Stimulated activated CD4-positive, alpha-beta T cell treated with anti-CD3 and anti-CD28 coated beads, TNF-alpha, amount 100 ng/mL, for 4 hours (primary cell): ENCODE data around the gene ZNF672.
"Not testable (repeated sequence)": the region's sequence is repeated elsewhere in the genome, so short reads cannot be mapped to it uniquely, and the experiment has no call there.

Experiments
- DNase-seq, 3 experiments: peaks; one replicate each; pipeline ENCODE4 v3.0.0-alpha.2; 2020; ENCODE audit warnings: low read depth in 3 of 3

The ZNF672 gene

GRCh38 chr1:248837781-248838356, at the start of gene ZNF672:
TSS of gene ZNF672 (plus strand) at chr1:248838224. CDS start at chr1:248847275, 9,051 bp downstream.
- DNase-seq = peak; percentile 84 to 90 (median 89)

GRCh38 chr1:248788327-248788726, 49.7 kb upstream of the ZNF672 start:
- no peak for DNase-seq

DNA sequence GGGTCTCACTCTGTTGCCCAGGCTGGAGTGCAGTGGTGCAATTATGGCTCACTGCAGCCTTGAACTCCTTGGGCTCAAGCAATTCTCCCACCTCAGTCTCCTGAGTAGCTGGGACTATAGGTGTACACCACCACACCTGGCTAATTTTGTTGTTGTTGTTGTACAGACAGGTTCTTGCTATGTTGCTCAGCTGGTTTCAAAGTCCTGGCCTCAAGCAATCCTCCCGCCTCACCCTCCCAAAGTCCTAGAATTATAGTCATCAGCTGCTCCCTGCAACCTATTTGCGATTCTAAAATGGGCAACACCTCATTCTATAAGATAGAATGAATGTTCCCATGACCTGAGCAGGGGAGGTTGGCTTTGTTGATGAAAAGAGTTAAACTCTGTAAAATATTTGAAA, 48.7 kb upstream of the ZNF672 start:
- not testable (repeated sequence) for DNase-seq

- no peak for DNase-seq
These were observed 47.6 kb upstream of the ZNF672 start for GRCh38 chr1:248790456-248790855.

DNA sequence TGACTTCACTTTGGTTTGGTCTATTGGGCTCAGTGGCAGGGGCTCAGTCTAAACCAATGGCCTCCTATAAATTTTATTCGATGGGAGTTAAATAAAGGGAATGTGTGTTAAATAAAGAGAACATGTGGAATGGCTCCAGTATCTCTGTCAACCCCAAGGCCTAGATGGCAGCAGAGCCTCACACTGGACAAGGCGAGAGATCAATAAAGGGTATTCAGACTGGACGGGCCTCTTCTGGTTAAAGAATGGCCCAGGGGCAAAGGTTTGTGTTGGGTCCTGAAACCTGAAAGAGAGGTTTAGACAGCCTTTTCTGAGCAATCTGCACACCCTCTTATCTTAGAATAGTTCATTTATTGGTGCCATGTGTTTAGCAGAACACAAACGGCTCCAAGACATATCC, 47.0 kb upstream of the ZNF672 start:
- DNase-seq = no peak

GRCh38 chr1:248792342-248792741, 45.7 kb upstream of the ZNF672 start:
- DNase-seq = no peak

DNA sequence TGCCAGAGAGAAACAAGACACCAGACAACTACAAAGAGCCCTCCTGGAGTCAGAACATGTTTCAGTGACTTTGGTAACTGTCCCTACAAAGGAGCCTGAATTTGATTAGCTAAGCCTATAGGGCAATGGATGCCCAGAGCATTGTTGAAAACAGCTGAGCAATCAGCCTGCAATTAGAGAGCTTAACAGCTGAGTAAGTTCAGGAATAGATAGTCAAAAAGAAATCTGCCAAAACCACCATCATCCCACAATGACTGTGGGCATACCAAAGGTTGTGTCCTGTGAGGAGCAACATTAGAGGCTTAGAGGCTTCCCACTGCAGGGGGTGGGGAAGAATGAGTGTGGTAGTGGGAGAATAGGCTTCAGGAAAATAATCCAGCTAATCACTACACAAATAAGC, 44.4 kb upstream of the ZNF672 start:
- DNase-seq = no peak

GRCh38 chr1:248794663-248795062, 43.4 kb upstream of the ZNF672 start:
- DNase-seq = not testable (repeated sequence)

- DNase-seq = no peak
These were observed 39.2 kb upstream of the ZNF672 start for GRCh38 chr1:248798791-248799190.

DNA sequence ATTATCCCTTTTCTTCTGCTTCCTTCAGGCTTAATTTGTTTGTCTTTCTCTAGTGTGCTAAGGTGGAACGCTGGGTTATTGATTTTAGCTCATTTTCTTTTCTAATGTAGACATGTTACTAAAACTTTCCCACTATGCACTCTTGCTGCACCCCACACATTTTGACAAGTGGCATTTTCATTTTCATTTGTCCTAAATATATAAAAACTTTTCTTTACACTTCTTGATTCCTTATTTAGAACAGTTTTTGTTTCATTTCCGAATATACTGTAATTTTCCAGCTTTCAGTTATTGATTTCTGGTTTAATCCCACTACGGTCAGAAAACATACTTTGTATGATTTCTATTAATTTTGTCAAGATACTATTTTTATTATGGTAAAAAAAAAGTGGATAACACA, 37.6 kb upstream of the ZNF672 start:
- DNase-seq = no peak

- DNase-seq = no peak
These were observed 35.6 kb upstream of the ZNF672 start for GRCh38 chr1:248802454-248802853.

GRCh38 chr1:248803501-248803900, 34.5 kb upstream of the ZNF672 start:
- DNase-seq = not testable (repeated sequence)

DNA sequence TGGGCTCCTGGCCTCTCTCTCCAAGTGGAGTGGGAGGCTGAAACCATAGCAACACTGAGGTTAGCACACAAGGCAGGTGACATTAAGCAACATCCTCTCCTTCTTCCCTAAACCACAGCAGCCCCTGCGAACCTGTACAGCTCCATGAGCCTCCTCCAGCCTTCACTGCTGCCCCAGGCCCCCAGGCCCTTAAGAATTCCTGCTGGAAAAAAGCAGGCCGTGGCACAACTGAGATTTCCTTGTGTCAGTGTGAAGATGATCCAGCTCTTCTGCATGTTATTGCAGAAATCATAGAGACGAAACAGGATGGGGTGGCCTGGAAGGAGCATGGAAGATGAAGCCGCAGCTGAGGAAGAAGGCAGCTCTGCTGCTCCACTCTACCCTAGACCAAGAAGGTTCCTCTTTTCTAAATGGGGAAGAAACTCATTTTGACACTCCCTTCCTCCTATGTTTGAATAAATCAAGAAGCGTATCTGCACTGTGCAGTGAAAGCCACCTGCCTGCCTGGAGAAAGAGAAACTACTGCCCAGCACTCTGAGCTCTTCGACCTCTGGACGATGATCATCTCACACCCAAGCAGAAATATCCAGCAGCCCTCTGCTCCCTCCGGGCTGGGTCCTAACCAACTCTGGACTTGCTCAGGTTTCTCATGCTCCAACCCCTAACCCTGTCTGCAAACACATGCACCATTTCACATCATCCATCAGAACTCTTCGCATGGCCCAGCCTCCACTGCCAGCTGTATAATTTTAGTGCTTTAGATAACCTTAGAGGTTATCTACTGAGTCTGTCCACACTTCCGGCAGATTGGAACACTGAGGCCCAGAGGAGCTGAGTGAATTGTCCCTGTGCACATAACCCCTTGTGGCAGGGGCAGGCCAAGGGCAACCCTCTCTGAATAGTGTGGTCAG, 33.0 kb upstream of the ZNF672 start:
- DNase-seq = no peak

DNA sequence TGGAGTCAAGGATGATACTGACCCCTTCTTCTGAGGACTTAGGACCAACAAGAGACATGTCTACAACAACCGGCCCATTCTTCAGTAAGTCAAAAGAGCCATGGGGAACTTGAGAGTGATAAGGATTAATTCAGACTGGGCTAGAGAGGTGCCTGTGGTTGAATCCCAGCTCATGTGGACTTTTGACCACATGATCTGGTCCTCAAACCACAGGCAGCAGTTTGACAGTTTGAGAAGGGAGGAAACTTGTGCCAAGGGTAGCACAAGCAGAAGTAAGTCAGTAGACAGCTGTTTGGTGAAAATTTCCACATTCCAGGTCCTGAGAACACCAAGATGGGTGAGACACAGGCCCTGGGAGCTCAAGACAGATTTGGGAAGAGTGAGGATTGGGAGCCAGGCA, 32.1 kb upstream of the ZNF672 start:
- DNase-seq = no peak

DNA sequence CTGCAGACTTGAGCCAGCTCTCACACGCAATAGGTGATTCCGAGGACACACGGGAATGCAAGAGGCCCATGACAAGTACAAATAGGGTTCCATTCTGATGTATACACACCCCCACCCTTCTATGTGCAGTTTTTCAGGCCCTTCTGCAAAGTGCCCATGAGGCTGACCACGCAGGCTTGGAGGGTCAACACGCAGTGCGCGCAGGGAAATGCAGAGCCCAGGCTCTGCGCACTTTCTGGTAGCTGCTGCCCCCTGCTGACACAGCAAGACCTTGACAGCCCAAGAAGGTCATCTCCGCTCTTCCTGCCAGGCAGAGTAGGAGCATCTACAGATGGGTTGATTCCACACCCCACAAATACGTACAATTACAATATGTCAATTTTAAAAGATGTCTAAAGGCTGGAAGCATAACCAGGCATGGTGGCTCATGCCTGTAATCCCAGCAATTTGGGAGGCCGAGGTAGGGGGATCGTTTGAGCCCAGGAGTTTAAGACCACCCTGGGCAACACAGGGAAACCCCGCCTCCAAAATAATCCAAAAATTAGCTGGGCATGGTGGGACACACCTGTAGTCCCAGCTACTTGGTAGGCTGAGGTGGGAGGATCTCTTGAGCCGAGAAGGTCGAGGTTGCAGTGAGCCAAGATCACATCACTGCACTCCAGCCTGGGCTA, 30.8 kb upstream of the ZNF672 start:
- peak; percentile 18 to 31 (median 26) for DNase-seq

DNA sequence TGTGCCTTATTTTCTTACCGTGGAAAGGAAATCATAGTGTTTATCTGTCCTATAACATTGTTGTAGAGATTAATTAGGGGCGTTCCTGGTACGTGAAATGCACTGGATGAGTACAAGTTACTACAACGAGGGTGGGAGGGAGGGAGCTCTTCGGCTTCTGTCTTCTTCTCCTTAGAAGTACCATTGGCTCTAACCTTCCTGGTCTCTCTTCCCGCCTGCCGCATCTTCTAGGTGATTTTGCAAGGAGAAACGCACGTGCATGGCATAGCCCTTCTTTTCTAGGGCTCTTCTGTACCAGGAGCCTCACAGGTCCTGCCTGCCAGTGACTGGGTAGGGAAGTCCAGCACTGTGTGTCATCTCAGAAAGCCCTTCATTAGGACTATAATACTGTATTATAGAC, 29.1 kb upstream of the ZNF672 start:
- DNase-seq = no peak

- DNase-seq = no peak
These were observed 27.9 kb upstream of the ZNF672 start for GRCh38 chr1:248810000-248810726.

DNA sequence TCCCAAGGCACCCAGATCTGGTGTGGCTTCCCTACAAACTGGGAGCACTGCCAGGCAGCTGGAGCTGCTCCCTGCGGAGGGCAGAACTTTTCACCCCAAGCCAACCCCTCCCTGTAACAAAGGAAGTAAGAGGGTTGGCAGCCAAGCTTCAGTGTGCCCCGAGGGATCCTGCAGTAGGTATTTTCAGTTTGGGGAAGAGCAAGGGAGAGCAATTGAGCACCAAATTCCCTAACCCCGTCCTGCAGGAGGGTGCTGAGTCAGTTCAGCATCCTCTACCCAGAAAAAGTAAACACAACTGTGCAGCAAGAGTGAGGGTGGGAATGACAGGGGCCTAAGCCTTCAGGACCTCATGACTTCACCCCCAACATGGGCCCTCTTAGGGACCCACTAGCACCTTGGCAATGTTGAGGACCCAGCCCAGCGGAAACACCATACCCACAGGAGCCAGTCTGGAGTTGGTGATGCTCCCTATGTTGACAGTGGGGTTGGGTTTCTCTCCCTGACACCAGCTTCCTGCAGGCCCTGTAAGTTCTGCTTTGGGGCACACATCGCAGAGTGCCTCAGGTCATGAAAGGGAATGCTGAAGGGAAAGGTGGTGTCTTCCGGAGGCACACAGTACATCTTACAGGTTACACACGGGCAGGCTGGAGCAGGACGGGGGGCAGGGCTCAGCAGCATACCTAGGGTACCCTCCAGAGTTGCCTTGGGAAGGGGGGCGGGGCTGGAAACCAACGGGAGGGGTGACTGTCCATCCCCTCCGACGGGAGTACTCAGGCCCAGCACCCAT, 27.1 kb upstream of the ZNF672 start:
- DNase-seq = no peak

- no peak for DNase-seq
These were observed 26.2 kb upstream of the ZNF672 start for GRCh38 chr1:248811514-248812490.
